ENCODE results near the gene CCNL2. TPM values are rescaled to one million over a fixed set of nuclear protein-coding genes. Genes with fewer than 3 reads are reported as not detected.

Gene CCNL2
- total RNA-seq, 1 donor, result 130 TPM

GRCh38 chr1:1342061-1342562 lies 57.0 kb downstream of the CCNL2 start:
- no peak overlapping the region for H3K4me3 ChIP-seq (ENCODE audit: low read depth, low read length)
- DNase-seq (ENCODE audit: low read depth), result no peak
- TF ChIP-seq, protein P1, sequence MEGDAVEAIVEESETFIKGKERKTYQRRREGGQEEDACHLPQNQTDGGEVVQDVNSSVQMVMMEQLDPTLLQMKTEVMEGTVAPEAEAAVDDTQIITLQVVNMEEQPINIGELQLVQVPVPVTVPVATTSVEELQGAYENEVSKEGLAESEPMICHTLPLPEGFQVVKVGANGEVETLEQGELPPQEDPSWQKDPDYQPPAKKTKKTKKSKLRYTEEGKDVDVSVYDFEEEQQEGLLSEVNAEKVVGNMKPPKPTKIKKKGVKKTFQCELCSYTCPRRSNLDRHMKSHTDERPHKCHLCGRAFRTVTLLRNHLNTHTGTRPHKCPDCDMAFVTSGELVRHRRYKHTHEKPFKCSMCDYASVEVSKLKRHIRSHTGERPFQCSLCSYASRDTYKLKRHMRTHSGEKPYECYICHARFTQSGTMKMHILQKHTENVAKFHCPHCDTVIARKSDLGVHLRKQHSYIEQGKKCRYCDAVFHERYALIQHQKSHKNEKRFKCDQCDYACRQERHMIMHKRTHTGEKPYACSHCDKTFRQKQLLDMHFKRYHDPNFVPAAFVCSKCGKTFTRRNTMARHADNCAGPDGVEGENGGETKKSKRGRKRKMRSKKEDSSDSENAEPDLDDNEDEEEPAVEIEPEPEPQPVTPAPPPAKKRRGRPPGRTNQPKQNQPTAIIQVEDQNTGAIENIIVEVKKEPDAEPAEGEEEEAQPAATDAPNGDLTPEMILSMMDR (IDR thresholded peaks at IDR 0.05; ENCODE audit: insufficient read depth, low read depth, low read length), result no peak

DNA sequence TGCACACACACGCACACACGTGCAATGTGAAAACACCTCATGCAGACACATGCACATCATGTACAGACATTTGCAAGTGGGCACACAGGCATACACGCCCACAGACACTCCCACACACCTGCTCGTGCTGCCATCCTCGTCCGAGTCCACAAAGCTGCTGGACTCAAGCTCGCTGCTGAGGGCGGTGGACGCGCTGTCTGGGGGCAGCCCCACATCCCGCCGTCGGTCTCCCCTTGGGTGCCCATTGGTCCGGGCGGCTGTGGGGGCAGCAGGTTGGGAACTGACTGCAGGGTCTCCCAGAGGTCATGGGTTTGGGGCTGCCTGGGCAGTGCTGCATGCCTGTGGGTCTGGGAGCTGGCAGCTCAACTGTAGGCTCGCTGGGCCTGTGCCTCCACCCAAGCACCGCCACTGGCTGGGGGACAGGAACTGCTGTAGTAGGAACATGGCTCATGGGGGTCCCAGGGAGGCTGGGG lies 57.5 kb downstream of the CCNL2 start:
- DNase-seq (ENCODE audit: low read depth), result no peak
- no peak overlapping the region for H3K4me3 ChIP-seq (ENCODE audit: low read depth, low read length)
- TF ChIP-seq, protein P1 (IDR thresholded peaks at IDR 0.05; ENCODE audit: insufficient read depth, low read depth, low read length), result no peak

- no peak for DNase-seq (ENCODE audit: low read depth)
- TF ChIP-seq, protein P1 (IDR thresholded peaks at IDR 0.05; ENCODE audit: insufficient read depth, low read depth, low read length), result no peak
- H3K4me3 ChIP-seq (ENCODE audit: low read depth, low read length), result no peak overlapping the region
Observed at GRCh38 chr1:1340791-1341548, 58.2 kb downstream of the CCNL2 start.

- H3K4me3 ChIP-seq (ENCODE audit: low read depth, low read length), result no peak overlapping the region
- TF ChIP-seq, protein P1 (IDR thresholded peaks at IDR 0.05; ENCODE audit: insufficient read depth, low read depth, low read length), result no peak
- no peak for DNase-seq (ENCODE audit: low read depth)
Observed at GRCh38 chr1:1340185-1340584, 59.0 kb downstream of the CCNL2 start.

DNA sequence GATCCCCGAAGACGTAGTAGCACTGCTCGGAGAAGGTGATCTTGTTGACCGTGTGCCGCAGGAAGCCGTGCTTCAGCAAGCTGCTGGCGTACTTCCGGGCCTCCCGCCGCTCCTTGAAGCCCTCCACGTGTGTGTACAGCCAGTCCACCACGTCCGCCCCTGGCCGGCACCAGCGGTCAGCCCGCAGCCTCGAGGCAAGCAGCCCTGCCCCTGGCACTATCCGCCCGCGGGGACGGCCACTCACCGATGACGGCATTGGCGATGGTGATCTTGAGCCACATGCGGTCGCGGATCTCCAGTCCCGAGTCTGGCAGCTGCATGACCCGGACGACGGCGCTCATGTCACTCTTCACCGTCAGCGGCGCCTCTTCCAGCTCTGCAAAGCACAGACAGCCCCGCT lies 60.9 kb downstream of the CCNL2 start:
- no peak for DNase-seq (ENCODE audit: low read depth)
- TF ChIP-seq, protein P1 (IDR thresholded peaks at IDR 0.05; ENCODE audit: insufficient read depth, low read depth, low read length), result no peak
- no peak overlapping the region for H3K4me3 ChIP-seq (ENCODE audit: low read depth, low read length)

DNA sequence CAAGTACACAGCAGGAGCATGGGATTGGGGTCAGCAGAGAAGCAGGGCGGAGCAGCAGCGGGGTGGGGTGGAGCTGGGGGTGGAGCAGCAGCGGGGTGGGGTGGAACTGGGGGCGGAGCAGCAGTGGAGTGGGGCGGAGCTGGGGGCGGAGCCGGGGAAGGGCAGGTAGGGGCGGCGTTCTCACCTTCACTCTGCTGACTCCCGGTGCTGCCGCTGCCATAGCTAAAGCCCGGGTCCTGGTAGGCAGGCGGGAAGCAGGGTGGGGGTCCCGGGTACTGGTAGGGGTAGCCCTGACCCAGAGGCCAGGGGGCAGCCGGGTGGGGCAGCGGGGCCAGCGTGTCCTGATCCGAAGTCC lies 61.4 kb downstream of the CCNL2 start:
- no peak for DNase-seq (ENCODE audit: low read depth)
- TF ChIP-seq, protein P1 (IDR thresholded peaks at IDR 0.05; ENCODE audit: insufficient read depth, low read depth, low read length), result no peak
- no peak overlapping the region for H3K4me3 ChIP-seq (ENCODE audit: low read depth, low read length)

Measured in fibroblast of villous mesenchyme (primary cell).